ENCODE measurements around the gene SERGEF.

The SERGEF gene

GRCh38 chr11:17968206-17968605, 44.6 kb downstream of the SERGEF start:
- no peak for TF ChIP-seq YY1 (IDR thresholded peaks at IDR 0.05; ENCODE audit: insufficient read depth, insufficient read length)
- TF ChIP-seq ZNF274 (IDR thresholded peaks at IDR 0.05; ENCODE audit: low read depth, low read length): no peak
- no peak for TF ChIP-seq SUZ12 (IDR thresholded peaks at IDR 0.05; ENCODE audit: extremely low read depth, insufficient read depth, insufficient read length)
- peaks cover 6% of the 10 kb centered on the region; the same call in 1 of the 2 replicates for H3K9me3 ChIP-seq (ENCODE audit: insufficient read depth, low read length)
- no peak overlapping the region for H3K9ac ChIP-seq (ENCODE audit: insufficient read length, low read depth)
- no peak for DNase-seq (ENCODE audit: low read depth, low spot score)
- H3K4me1 ChIP-seq (ENCODE audit: insufficient read depth, insufficient read length): peaks cover 2% of the 10 kb centered on the region
- no peaks in the 10 kb centered on the region for H3K27me3 ChIP-seq (ENCODE audit: insufficient read depth, insufficient read length)
- H3K4me3 ChIP-seq (ENCODE audit: insufficient read length, low read depth): no peak overlapping the region
- no peaks in the 10 kb centered on the region for H3K36me3 ChIP-seq (ENCODE audit: insufficient read depth, insufficient read length, low read length)

GRCh38 chr11:17967661-17968060, 45.2 kb downstream of the SERGEF start:
- Histone ChIP-seq H3K36me3 (ENCODE audit: insufficient read depth, insufficient read length, low read length) (no peaks in the 10 kb centered on the region), H3K4me3 (ENCODE audit: insufficient read length, low read depth) (no peak overlapping the region), H3K27me3 (ENCODE audit: insufficient read depth, insufficient read length) (no peaks in the 10 kb centered on the region), H3K9me3 (ENCODE audit: insufficient read depth, low read length) (peaks cover 6% of the 10 kb centered on the region; the same call in 1 of the 2 replicates), H3K4me1 (ENCODE audit: insufficient read depth, insufficient read length) (peaks cover 1% of the 10 kb centered on the region), H3K9ac (ENCODE audit: insufficient read length, low read depth) (no peak overlapping the region)
- TF ChIP-seq SUZ12 (IDR thresholded peaks at IDR 0.05; ENCODE audit: extremely low read depth, insufficient read depth, insufficient read length): no peak
- TF ChIP-seq YY1 (IDR thresholded peaks at IDR 0.05; ENCODE audit: insufficient read depth, insufficient read length): no peak
- TF ChIP-seq ZNF274 (IDR thresholded peaks at IDR 0.05; ENCODE audit: low read depth, low read length): no peak
- DNase-seq (ENCODE audit: low read depth, low spot score): no peak

GRCh38 chr11:17960091-17960490, 52.8 kb downstream of the SERGEF start:
- DNase-seq (ENCODE audit: low read depth, low spot score): no peak
- H3K9ac ChIP-seq (ENCODE audit: insufficient read length, low read depth): no peak overlapping the region
- H3K4me1 ChIP-seq (ENCODE audit: insufficient read depth, insufficient read length): no peaks in the 10 kb centered on the region
- no peak for TF ChIP-seq YY1 (IDR thresholded peaks at IDR 0.05; ENCODE audit: insufficient read depth, insufficient read length)
- TF ChIP-seq ZNF274 (IDR thresholded peaks at IDR 0.05; ENCODE audit: low read depth, low read length): no peak
- no peak for TF ChIP-seq SUZ12 (IDR thresholded peaks at IDR 0.05; ENCODE audit: extremely low read depth, insufficient read depth, insufficient read length)
- no peaks in the 10 kb centered on the region for H3K27me3 ChIP-seq (ENCODE audit: insufficient read depth, insufficient read length)
- H3K4me3 ChIP-seq (ENCODE audit: insufficient read length, low read depth): no peak overlapping the region
- H3K36me3 ChIP-seq (ENCODE audit: insufficient read depth, insufficient read length, low read length): peaks cover 3% of the 10 kb centered on the region
- no peaks in the 10 kb centered on the region for H3K9me3 ChIP-seq (ENCODE audit: insufficient read depth, low read length)

GRCh38 chr11:17958446-17958845, 54.4 kb downstream of the SERGEF start:
- DNase-seq (ENCODE audit: low read depth, low spot score): no peak
- Histone ChIP-seq H3K27me3 (ENCODE audit: insufficient read depth, insufficient read length) (no peaks in the 10 kb centered on the region), H3K9ac (ENCODE audit: insufficient read length, low read depth) (no peak overlapping the region), H3K9me3 (ENCODE audit: insufficient read depth, low read length) (no peaks in the 10 kb centered on the region), H3K4me3 (ENCODE audit: insufficient read length, low read depth) (no peak overlapping the region), H3K4me1 (ENCODE audit: insufficient read depth, insufficient read length) (no peaks in the 10 kb centered on the region), H3K36me3 (ENCODE audit: insufficient read depth, insufficient read length, low read length) (peaks cover 3% of the 10 kb centered on the region)
- TF ChIP-seq ZNF274 (IDR thresholded peaks at IDR 0.05; ENCODE audit: low read depth, low read length) (no peak), SUZ12 (IDR thresholded peaks at IDR 0.05; ENCODE audit: extremely low read depth, insufficient read depth, insufficient read length) (no peak), YY1 (IDR thresholded peaks at IDR 0.05; ENCODE audit: insufficient read depth, insufficient read length) (no peak)

GRCh38 chr11:17954395-17955252, 58.2 kb downstream of the SERGEF start:
- H3K36me3 ChIP-seq (ENCODE audit: insufficient read depth, insufficient read length, low read length): peaks cover 3% of the 10 kb centered on the region
- no peak for DNase-seq (ENCODE audit: low read depth, low spot score)
- TF ChIP-seq YY1 (IDR thresholded peaks at IDR 0.05; ENCODE audit: insufficient read depth, insufficient read length) (no peak), SUZ12 (IDR thresholded peaks at IDR 0.05; ENCODE audit: extremely low read depth, insufficient read depth, insufficient read length) (no peak), ZNF274 (IDR thresholded peaks at IDR 0.05; ENCODE audit: low read depth, low read length) (no peak)
- H3K4me1 ChIP-seq (ENCODE audit: insufficient read depth, insufficient read length): no peaks in the 10 kb centered on the region
- no peaks in the 10 kb centered on the region for H3K9me3 ChIP-seq (ENCODE audit: insufficient read depth, low read length)
- H3K9ac ChIP-seq (ENCODE audit: insufficient read length, low read depth): no peak overlapping the region
- no peaks in the 10 kb centered on the region for H3K27me3 ChIP-seq (ENCODE audit: insufficient read depth, insufficient read length)
- no peak overlapping the region for H3K4me3 ChIP-seq (ENCODE audit: insufficient read length, low read depth)

- no peaks in the 10 kb centered on the region for H3K4me1 ChIP-seq (ENCODE audit: insufficient read depth, insufficient read length)
- H3K4me3 ChIP-seq (ENCODE audit: insufficient read length, low read depth): no peak overlapping the region
- TF ChIP-seq YY1 (IDR thresholded peaks at IDR 0.05; ENCODE audit: insufficient read depth, insufficient read length) (no peak), ZNF274 (IDR thresholded peaks at IDR 0.05; ENCODE audit: low read depth, low read length) (no peak), SUZ12 (IDR thresholded peaks at IDR 0.05; ENCODE audit: extremely low read depth, insufficient read depth, insufficient read length) (no peak)
- no peaks in the 10 kb centered on the region for H3K27me3 ChIP-seq (ENCODE audit: insufficient read depth, insufficient read length)
- DNase-seq (ENCODE audit: low read depth, low spot score): no peak
- H3K36me3 ChIP-seq (ENCODE audit: insufficient read depth, insufficient read length, low read length): peaks cover 3% of the 10 kb centered on the region
- H3K9ac ChIP-seq (ENCODE audit: insufficient read length, low read depth): no peak overlapping the region
- H3K9me3 ChIP-seq (ENCODE audit: insufficient read depth, low read length): no peaks in the 10 kb centered on the region
Observed at GRCh38 chr11:17952487-17952886, 60.4 kb downstream of the SERGEF start.

GRCh38 chr11:17951685-17952388, 61.0 kb downstream of the SERGEF start:
- Histone ChIP-seq H3K9me3 (ENCODE audit: insufficient read depth, low read length) (no peaks in the 10 kb centered on the region), H3K27me3 (ENCODE audit: insufficient read depth, insufficient read length) (no peaks in the 10 kb centered on the region), H3K36me3 (ENCODE audit: insufficient read depth, insufficient read length, low read length) (peaks cover 3% of the 10 kb centered on the region), H3K4me3 (ENCODE audit: insufficient read length, low read depth) (no peak overlapping the region), H3K9ac (ENCODE audit: insufficient read length, low read depth) (no peak overlapping the region), H3K4me1 (ENCODE audit: insufficient read depth, insufficient read length) (no peaks in the 10 kb centered on the region)
- no peak for DNase-seq (ENCODE audit: low read depth, low spot score)
- TF ChIP-seq YY1 (IDR thresholded peaks at IDR 0.05; ENCODE audit: insufficient read depth, insufficient read length) (no peak), SUZ12 (IDR thresholded peaks at IDR 0.05; ENCODE audit: extremely low read depth, insufficient read depth, insufficient read length) (no peak), ZNF274 (IDR thresholded peaks at IDR 0.05; ENCODE audit: low read depth, low read length) (no peak)

Data from NT2/D1 (cell line).